Amygdala (tissue), 56 donors: Measurements from ENCODE around the gene ZNF394.
"Not testable (repeated sequence)": the region's sequence is repeated elsewhere in the genome, so short reads cannot be mapped to it uniquely, and the experiment has no call there.

ENCODE experiments used
- DNase-seq, 56 donors: peaks; one replicate each; lab custom pipeline; 2025; lab: John Stamatoyannopoulos, UW

The ZNF394 gene

DNA sequence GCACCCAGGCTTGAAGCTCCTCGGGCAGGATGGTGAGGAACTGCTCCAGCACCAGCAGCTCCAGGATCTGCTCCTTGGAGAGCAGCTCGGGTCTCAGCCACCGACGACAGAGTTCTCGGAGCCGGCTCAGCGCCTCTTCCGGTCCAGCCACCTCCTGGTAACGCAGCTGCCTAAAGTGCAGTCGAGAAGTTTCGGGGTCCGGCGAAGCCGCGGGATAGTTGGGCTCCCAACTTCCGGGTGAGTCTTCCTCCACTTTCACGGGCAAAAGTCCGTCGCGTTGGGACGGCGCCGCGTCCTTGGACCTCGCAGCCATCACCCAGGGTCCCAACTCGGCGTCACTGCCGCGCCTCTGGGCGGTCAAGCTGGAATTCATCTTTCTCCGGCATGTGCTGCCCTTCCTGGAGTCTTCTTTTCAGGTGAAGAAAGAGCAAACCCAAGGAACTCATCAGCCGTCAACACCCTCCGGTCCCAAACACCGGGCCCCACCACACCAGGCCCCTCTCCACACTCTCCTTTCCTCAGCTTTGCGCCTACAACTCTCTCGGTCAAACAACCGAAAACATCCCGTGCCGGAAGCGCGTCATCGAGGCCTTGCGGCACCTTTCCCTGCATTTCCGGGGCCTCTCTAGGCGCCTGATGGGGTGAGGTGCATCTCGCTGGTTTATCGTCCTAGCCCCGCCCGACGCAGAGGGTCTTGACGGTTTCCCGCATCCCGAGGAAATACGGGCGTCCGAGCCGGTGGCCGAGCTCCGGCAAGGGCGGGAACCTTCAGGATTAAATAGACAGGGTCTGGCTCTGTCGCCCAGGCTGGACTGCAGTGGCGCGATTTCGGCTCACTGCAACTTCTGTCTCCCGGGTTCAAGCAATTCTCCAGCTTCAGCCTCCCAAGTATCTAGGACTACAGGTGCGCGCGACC lies at the start of gene ZNF394:
Gene ZNF394, minus strand, starts transcription at position 561 of the 916 bp plus-strand sequence. Its CDS starts 188 bp downstream, at position 373.
- DNase-seq = peak; percentile 51 to 94 (median 86)

DNA sequence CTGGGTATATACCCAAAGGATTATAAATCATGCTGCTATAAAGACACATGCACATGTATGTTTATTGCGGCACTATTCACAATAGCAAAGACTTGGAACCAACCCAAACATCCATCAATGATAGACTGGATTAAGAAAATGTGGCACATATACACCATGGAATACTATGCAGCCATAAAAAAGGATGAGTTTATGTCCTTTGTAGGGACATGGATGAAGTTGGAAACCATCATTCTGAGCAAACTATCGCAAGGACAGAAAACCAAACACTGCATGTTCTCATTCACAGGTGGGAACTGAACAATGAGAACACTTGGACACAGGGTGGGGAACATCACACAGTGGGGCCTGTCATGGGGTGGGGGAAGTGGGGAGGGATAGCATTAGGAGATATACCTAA lies 49.5 kb upstream of the ZNF394 start:
- DNase-seq = not testable (repeated sequence)

- not testable (repeated sequence) for DNase-seq
Observed at GRCh38 chr7:99545308-99545707, 45.2 kb upstream of the ZNF394 start.

DNA sequence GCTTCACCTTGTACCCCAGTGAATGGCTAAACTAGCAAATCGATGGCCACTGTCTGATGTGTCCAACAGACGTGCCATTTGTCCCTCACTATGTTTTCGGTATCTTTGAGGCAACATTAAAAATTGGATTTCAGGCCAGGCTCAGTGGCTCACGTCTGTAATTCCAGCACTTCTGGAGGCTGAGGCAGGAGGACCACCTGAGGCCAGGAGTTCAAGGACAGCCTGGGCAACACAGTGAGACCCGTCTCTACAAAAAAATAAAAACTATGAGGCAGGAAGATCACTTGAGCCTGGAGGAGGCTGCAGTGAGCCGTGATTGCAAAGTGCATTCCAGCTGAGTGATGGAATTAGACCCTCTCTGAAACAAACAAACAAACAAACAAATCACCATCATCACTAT lies 43.8 kb upstream of the ZNF394 start:
- DNase-seq = no peak

DNA sequence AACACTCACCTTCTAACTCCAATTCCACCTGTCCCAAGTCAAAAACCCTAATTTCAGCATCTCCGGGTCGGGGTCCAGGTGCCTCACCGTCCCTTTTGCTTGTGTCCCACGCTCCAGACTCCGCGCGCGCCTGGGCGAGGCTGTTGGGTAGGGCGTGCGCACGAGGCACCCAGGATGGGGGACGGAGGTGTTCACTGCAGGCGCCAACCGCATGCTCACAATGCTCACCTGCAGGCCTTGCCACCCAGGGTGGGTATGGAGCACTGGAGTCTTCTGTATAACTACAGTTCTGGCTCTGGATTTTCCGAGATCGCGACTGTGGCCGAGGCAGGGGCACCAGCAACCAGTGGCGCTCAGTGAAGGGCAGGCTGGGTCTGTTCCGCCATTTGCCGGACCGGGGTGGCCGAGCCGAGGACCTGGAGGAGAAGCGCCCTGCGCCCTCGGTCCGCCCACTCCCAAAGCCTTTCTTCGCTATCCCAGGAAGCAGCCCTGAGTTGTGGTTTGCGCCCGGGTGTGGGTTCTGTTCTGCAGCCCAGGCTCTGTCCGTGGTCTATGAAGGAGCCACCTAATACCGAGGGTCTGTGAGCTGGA lies 43.1 kb upstream of the ZNF394 start:
- no peak for DNase-seq

- DNase-seq = no peak
Observed at GRCh38 chr7:99541212-99541611, 41.1 kb upstream of the ZNF394 start.

DNA sequence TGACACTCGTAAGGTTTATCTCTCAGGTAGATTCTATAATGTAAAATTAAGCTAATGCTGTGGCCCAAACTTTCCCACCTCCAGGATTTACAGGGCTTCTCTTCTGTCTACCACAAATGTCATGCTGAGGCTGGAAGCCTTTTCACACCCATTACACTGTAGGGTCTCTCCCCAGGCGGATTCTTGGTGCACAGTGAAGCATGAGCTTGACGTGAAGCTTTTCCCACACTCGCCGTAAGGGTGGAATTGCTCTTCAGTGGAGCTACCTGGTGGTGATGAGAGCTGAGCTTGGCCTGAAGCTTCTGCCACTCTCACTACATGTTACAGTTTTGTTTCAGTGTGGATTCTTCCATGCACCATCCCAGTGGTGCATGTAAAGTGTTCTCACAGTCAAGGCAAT lies 40.5 kb upstream of the ZNF394 start:
- DNase-seq = no peak

GRCh38 chr7:99539213-99539811 lies 39.2 kb upstream of the ZNF394 start:
- no peak for DNase-seq

DNA sequence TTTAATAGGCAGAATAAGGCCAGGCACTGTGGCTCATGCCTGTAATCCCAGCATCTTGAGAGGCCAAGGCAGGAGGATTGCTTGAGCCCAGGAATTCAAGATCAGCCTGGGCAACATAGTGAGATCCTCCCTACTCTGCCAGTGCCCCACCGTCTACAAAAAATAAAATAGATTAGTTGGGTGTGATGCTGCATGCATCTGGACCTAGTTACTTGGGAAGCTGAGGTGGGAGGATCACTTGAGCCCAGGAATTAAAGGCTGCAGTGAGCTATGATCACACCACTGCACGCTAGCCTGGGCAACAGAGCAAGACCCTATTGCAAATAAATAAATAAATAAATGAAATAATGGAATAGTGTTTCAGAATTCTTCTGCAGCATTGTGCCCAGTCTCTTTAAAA lies 35.6 kb upstream of the ZNF394 start:
- DNase-seq = no peak

DNA sequence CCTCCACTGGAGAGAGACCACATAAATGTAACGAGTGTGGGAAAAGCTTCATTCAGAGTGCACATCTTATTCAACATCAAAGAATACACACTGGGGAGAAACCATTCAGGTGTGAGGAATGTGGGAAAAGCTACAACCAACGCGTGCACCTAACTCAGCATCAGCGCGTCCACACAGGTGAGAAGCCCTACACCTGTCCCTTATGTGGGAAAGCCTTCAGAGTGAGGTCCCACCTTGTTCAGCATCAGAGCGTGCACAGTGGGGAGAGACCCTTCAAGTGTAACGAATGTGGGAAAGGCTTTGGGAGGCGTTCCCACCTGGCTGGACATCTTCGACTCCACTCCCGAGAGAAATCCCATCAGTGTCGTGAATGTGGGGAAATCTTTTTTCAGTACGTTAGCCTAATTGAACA lies 31.3 kb upstream of the ZNF394 start:
- no peak for DNase-seq

DNA sequence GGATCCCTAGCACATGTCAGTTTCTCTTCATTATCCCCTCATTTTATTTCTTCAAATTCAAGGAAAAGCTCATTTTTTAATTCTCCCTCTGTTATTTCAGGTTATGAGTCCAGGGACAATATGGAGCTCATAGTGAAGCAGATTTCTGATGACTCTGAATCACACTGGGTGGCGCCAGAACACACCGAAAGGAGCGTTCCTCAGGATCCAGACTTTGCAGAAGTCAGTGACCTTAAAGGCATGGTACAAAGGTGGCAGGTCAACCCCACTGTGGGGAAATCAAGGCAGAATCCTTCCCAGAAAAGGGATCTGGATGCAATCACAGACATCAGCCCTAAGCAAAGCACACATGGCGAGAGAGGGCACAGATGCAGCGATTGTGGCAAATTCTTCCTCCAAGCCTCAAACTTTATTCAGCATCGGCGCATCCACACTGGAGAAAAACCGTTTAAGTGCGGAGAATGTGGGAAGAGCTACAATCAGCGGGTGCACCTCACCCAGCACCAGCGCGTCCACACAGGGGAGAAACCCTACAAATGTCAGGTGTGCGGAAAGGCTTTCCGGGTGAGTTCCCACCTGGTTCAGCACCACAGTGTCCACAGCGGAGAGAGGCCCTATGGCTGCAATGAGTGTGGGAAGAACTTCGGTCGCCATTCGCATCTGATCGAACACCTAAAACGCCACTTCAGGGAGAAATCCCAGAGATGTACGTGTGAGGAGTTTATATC lies 25.8 kb upstream of the ZNF394 start:
- DNase-seq = no peak

DNA sequence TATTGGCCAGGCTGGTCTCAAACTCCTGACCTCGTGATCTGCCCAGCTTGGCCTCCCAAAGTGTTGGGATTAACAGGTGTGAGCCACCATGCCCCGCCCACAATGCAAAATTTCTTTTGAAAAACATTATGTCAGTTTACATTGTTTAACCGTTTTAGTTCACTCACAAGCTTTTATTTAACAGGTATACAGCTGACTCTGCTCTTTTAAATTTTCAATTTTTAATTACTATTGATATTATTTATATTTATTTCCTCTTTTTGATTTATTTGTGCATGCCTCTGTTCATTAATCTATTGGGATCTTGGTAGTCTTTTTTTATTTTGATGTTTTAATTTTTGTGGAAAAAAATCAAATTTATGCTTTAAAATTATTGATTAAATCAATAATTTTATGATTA lies 21.3 kb upstream of the ZNF394 start:
- DNase-seq = no peak

DNA sequence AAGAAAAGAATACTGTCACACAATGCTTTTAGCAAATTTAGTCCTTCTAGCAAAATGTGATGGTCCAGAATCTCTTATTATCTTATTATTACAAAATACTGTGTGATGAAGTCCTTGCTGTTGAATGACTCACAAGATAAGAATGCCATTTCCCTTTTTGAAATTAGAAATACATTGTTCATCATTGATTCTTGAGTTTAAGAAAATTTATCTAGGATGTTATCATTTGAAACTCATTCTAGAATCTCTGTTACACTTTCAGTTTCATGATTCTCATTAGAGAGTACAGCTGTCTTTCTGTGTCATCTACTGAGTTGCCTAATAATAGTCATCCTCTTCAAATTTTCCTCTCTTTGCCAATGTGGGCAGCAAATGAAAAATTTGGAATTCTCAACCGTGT lies 14.0 kb upstream of the ZNF394 start:
- DNase-seq = no peak

DNA sequence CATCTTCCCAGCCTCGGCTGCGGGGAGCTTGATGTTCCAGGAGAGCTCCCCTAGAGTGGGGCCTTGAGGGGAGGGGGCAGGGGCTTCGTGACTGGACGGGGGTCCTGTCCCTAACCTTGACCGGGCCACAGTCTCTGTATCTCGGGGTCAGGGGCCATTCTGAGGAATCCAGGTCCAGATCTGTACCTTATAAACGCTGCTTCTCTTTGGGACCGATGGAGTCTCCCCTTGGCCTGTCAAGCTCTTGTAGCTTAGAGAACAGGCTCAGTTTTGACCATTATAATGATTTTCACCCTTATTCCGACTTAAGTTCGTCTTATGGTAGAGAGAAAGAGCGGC lies 5.2 kb upstream of the ZNF394 start:
- no peak for DNase-seq

GRCh38 chr7:99504603-99505323 lies 4.7 kb upstream of the ZNF394 start, which contains the start of gene ZKSCAN5:
Gene ZKSCAN5 (plus strand): TSS chr7:99504662. CDS start chr7:99506045, 1,383 bp downstream.
- DNase-seq = peak; percentile 89 to 100 (median 98)

- DNase-seq = peak in 11 of 56 donors; percentile 94 to 98 (median 97)
Observed at GRCh38 chr7:99504281-99504602, 4.2 kb upstream of the ZNF394 start.

- peak in 1 of 56 donors; percentile 1 for DNase-seq
Observed at GRCh38 chr7:99501236-99501635, 1.2 kb upstream of the ZNF394 start.

DNA sequence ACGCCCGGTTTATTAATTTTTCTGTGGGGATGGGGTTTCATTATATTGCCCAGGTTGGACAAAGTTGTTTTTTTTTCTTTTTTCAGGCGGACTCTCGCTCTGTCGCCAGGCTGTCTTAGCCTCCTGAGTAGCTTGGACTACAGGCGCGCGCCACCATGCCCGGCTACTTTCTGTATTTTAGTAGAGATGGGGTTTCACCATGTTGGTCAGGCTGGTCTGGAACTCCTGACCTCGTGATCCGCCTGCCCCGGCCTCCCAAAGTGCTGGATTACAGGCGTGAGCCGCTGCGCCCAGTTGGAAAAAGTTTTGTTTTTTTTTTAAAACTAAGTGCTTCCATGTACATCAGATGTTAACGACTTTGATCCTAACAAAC lies 542 bp upstream of the ZNF394 start:
- no peak for DNase-seq

GRCh38 chr7:99499371-99499720 lies 735 bp downstream of the ZNF394 start:
- no peak for DNase-seq

DNA sequence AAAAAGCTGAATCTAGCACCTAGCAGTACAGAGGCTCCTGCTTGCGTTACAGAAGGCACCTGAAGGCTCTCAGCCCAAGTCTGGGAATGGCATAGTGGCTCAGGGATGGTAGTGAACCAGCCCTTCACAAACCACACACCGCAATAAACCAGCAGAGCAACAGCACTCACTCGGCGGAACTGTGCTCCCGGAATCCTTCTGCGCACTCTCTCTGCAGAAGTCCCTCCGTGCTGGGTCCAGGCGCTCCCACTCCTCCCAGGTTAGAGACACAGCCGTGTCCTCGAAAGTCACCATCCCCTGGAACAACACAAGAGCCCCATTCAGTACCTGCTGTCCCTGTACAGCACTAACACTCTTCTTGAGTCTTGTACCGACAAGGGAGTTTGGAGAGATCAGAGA lies 1.5 kb downstream of the ZNF394 start:
- no peak for DNase-seq
